H9 (cell line): ENCODE results near the gene NFIX. TPM values are rescaled to one million over a fixed set of nuclear protein-coding genes. Genes with fewer than 3 reads are reported as not detected.

ENCODE experiments used
- DNase-seq: peaks from one replicate; pipeline ENCODE4 v3.0.0-alpha.2; 2017
- H2AFZ ChIP-seq: one replicate; pipeline ENCODE4 v1.6.1; 2013; ENCODE audit warnings: mild to moderate bottlenecking, low read length, control low read depth, moderate library complexity
- H2AK5ac ChIP-seq: 2 replicates; pipeline ENCODE4 v1.6.1; 2013; ENCODE audit warnings: low read length, control low read depth, mixed read lengths; ENCODE audit not compliant: insufficient read length
- H2BK120ac ChIP-seq: one replicate; pipeline ENCODE4 v1.6.1; 2013; ENCODE audit warnings: low read depth, mild to moderate bottlenecking, low read length, control low read depth, inconsistent platforms; ENCODE audit not compliant: poor library complexity, severe bottlenecking
- H2BK12ac ChIP-seq: 2 replicates; pipeline ENCODE4 v1.6.1; 2013; ENCODE audit warnings: low read length, control low read depth, mixed read lengths, low read depth; ENCODE audit not compliant: insufficient read length
- H2BK15ac ChIP-seq: 2 replicates; pipeline ENCODE4 v1.6.1; 2013; ENCODE audit warnings: low read depth, low read length, control low read depth
- H2BK20ac ChIP-seq: one replicate; pipeline ENCODE4 v1.6.1; 2013; ENCODE audit warnings: low read depth, mild to moderate bottlenecking, low read length, control low read depth, inconsistent platforms; ENCODE audit not compliant: poor library complexity, severe bottlenecking
- H2BK5ac ChIP-seq: 2 replicates; pipeline ENCODE4 v1.6.1; 2013; ENCODE audit warnings: low read length, control low read depth, mixed read lengths; ENCODE audit not compliant: insufficient read length
- H3K14ac ChIP-seq: 2 replicates; pipeline ENCODE4 v1.6.1; 2013; ENCODE audit warnings: low read length, control low read depth; ENCODE audit not compliant: insufficient read depth
- H3K18ac ChIP-seq: 2 replicates; pipeline ENCODE4 v1.6.1; 2013; ENCODE audit warnings: low read depth, mild to moderate bottlenecking, mixed read lengths, low read length, control low read depth; ENCODE audit not compliant: insufficient read length
- H3K23ac ChIP-seq: 2 replicates; pipeline ENCODE4 v1.6.1; 2013; ENCODE audit warnings: low read length, control low read depth, mixed read lengths, low read depth; ENCODE audit not compliant: insufficient read length
- H3K23me2 ChIP-seq: 2 replicates; pipeline ENCODE4 v1.6.1; 2013; ENCODE audit warnings: low read depth, mild to moderate bottlenecking, mixed read lengths, low read length, control low read depth; ENCODE audit not compliant: insufficient read length, poor library complexity, severe bottlenecking
- H3K27ac ChIP-seq: 2 replicates; pipeline ENCODE4 v1.5.1; 2013; ENCODE audit warnings: low read length, control low read depth, mixed read lengths, low read depth; ENCODE audit not compliant: insufficient read length
- H3K27me3 ChIP-seq: 2 replicates; pipeline ENCODE4 v1.6.1; 2013; ENCODE audit warnings: low read length, control low read depth, inconsistent platforms; ENCODE audit not compliant: insufficient read depth
- H3K4ac ChIP-seq: 2 replicates; pipeline ENCODE4 v1.6.1; 2013; ENCODE audit warnings: low read depth, mild to moderate bottlenecking, control low read depth, inconsistent platforms, low read length, moderate library complexity
- H3K4me1 ChIP-seq: 2 replicates; pipeline ENCODE4 v1.6.1; 2013; ENCODE audit warnings: low read length, control low read depth, inconsistent platforms; ENCODE audit not compliant: insufficient read depth
- H3K4me2 ChIP-seq: 2 replicates; pipeline ENCODE4 v1.6.1; 2013; ENCODE audit warnings: low read length, control low read depth, mixed read lengths; ENCODE audit not compliant: insufficient read length, insufficient read depth
- H3K56ac ChIP-seq: 2 replicates; pipeline ENCODE4 v1.6.1; 2013; ENCODE audit warnings: low read depth, mild to moderate bottlenecking, mixed read lengths, low read length, control low read depth; ENCODE audit not compliant: insufficient read length
- H3K79me1 ChIP-seq: 2 replicates; pipeline ENCODE4 v1.6.1; 2013; ENCODE audit warnings: low read depth, mild to moderate bottlenecking, moderate library complexity, low read length, control low read depth, inconsistent platforms; ENCODE audit not compliant: insufficient read depth, poor library complexity, severe bottlenecking
- H3K79me2 ChIP-seq: 2 replicates; pipeline ENCODE4 v1.6.1; 2013; ENCODE audit warnings: low read length, control low read depth, inconsistent platforms; ENCODE audit not compliant: insufficient read depth
- H3K9ac ChIP-seq: 2 replicates; pipeline ENCODE4 v1.6.1; 2013; ENCODE audit warnings: low read length, control low read depth, mixed read lengths; ENCODE audit not compliant: insufficient read length; ENCODE audit errors: extremely low read depth
- H3K9me3 ChIP-seq: one replicate; pipeline ENCODE4 v1.6.1; 2013; ENCODE audit warnings: low read depth, low read length, inconsistent platforms; ENCODE audit not compliant: control insufficient read depth
- H3T11ph ChIP-seq: one replicate; pipeline ENCODE4 v1.6.1; 2013; ENCODE audit warnings: mild to moderate bottlenecking, low read length, control low read depth, inconsistent platforms
- H4K20me1 ChIP-seq: one replicate; pipeline ENCODE4 v1.6.1; 2013; ENCODE audit not compliant: control insufficient read depth, insufficient read length, insufficient read depth
- H4K5ac ChIP-seq: 2 replicates; pipeline ENCODE4 v1.6.1; 2013; ENCODE audit warnings: low read depth, mild to moderate bottlenecking, mixed read lengths, low read length, control low read depth; ENCODE audit not compliant: insufficient read length
- H4K8ac ChIP-seq: replicated peaks from 2 replicates; pipeline ENCODE4 v1.6.1; 2013; ENCODE audit warnings: low read length, control low read depth, mixed read lengths, low read depth; ENCODE audit not compliant: insufficient read length
- H4K91ac ChIP-seq: 2 replicates; pipeline ENCODE4 v1.6.1; 2013; ENCODE audit warnings: low read depth, mild to moderate bottlenecking, moderate library complexity, mixed read lengths, low read length, control low read depth; ENCODE audit not compliant: insufficient read length
- H3K27ac Mint-ChIP-seq, 3 experiments: 2 replicates in 2 of 3; 3 replicates in 1 of 3; pipeline ENCODE4 v1.8.0; 2020 to 2021; ENCODE audit warnings: mixed read lengths in 3 of 3, mild to moderate bottlenecking in 1 of 3, moderate library complexity in 1 of 3
- H3K27me3 Mint-ChIP-seq: 2 replicates; pipeline ENCODE4 v1.8.0; 2021; ENCODE audit warnings: low read depth, mild to moderate bottlenecking, moderate library complexity, mixed read lengths
- H3K36me3 Mint-ChIP-seq, 3 experiments: 2 replicates in 2 of 3; 3 replicates in 1 of 3; pipeline ENCODE4 v1.8.0; 2020 to 2021; ENCODE audit warnings: low read depth in 3 of 3, mixed read lengths in 3 of 3; ENCODE audit not compliant: insufficient read depth in 1 of 3
- H3K4me1 Mint-ChIP-seq, 2 experiments: 2 replicates each; pipeline ENCODE4 v1.8.0; 2020; ENCODE audit warnings: mixed read lengths in 2 of 2
- H3K4me3 Mint-ChIP-seq, 2 experiments: 2 replicates in 1 of 2; 3 replicates in 1 of 2; pipeline ENCODE4 v1.8.0; 2020 to 2021; ENCODE audit warnings: mild to moderate bottlenecking in 2 of 2, mixed read lengths in 2 of 2, moderate library complexity in 1 of 2
- H3K9me3 Mint-ChIP-seq, 2 experiments: 2 replicates in 1 of 2; 3 replicates in 1 of 2; pipeline ENCODE4 v1.8.0; 2020; ENCODE audit warnings: mild to moderate bottlenecking in 2 of 2, mixed read lengths in 2 of 2, moderate library complexity in 1 of 2
- whole genome bisulfite sequencing: extraction: QIAGEN DNeasy Blood & Tissue Kit; methylation state at CpG from one replicate; pipeline ENCODE4 v1.1.7; 2013; ENCODE audit warnings: missing lambda C conversion rate, low lambda C conversion rate, mixed read lengths; ENCODE audit not compliant: insufficient read length; ENCODE audit errors: extremely low coverage; 5-methylcytosine and 5-hydroxymethylcytosine counted together
- total RNA-seq: library from RNA; stranded (reverse); gene quantifications from 2 replicates; pipeline ENCODE4 v1.2.1, GENCODE V29; 2021
- TF ChIP-seq, protein P1 (sequence below): fragments of 200-600 bp; sonication (generic); conservative IDR thresholded peaks from 3 replicates; pipeline ENCODE4 v1.8.0; 2021; ENCODE audit warnings: antibody characterized with exemption, mild to moderate bottlenecking

The NFIX gene
- total RNA-seq, 1 experiment from 2014 or later = 0.31 TPM

DNA sequence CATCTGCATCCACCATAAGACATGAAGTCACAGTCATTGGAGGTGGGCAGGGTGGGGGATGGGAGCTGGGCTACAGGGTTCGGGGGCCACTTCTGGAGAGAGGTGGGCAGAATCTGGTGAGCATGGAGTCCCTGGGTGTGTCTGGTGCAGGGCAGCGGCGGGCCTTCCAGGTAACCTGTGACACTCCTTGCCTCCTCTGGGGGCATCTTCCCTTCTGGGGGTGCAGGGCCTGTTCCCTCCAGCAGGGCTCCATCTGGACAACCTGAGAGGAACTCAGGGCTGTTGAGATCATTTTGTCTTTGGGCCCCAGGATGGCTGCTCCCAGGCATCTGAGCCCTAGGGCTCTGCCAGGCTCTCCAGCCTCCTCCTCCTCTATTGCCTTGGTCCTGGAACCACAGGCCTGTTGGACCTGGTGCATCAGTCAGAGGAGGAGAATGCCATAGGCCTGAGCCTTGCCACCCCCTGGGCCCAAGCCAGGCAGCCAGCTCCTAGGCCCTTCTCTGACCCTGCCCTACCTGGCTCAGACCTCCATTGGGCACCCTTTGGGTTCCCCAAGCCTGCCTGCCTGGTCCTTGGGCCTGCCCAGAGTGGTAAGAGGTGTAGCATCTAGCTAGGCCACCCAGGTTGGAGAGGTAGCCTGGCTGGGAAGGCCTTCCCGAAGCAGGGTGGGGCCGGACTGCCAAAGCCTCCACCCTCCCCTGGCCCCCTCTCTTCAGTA is 94.0 kb downstream of the NFIX start:
- Histone ChIP-seq H4K20me1 (no peaks in the 10 kb centered on the region), H3K4ac (no peak overlapping the region), H3K9me3 (no peaks in the 10 kb centered on the region), H2AK5ac (no peak overlapping the region), H3K79me1 (no peaks in the 10 kb centered on the region), H3K9ac (no peak overlapping the region), H2AFZ (no peak overlapping the region), H3K27me3 (peaks cover 4% of the 10 kb centered on the region; the same call in 1 of the 2 replicates), H4K5ac (no peak overlapping the region), H3K4me1 (0 out of 2 replicates have a peak, but pooled peaks cover 2% of the 10 kb centered on the region), H3K23ac (no peak overlapping the region), H2BK15ac (no peak overlapping the region), H3K79me2 (no peaks in the 10 kb centered on the region), H4K91ac (no peak overlapping the region), H3K14ac (no peak overlapping the region), H2BK120ac (no peak overlapping the region), H2BK12ac (no peak overlapping the region), H4K8ac (no peak overlapping the region), H3K56ac (no peak overlapping the region), H2BK20ac (no peak overlapping the region), H3K23me2 (no peaks in the 10 kb centered on the region), H3K4me2 (no peak overlapping the region), H3K18ac (no peak overlapping the region), H3T11ph (no peak overlapping the region), H3K27ac (no peak overlapping the region), H2BK5ac (no peak overlapping the region)
- peaks cover 61% of the 10 kb centered on the region for H3K27me3 Mint-ChIP-seq
- peak; percentile 79 for DNase-seq
- WGBS = no CpG with 5 or more reads among the region's 5 CpGs
- no peak overlapping the region for H3K4me3 Mint-ChIP-seq
- H3K27ac Mint-ChIP-seq = no peak overlapping the region
- peaks cover 16 to 35% of the 10 kb centered on the region in 2 experiments for H3K4me1 Mint-ChIP-seq
- no peaks in the 10 kb centered on the region for H3K36me3 Mint-ChIP-seq
- H3K9me3 Mint-ChIP-seq = no peaks in the 10 kb centered on the region
- TF ChIP-seq, protein P1, sequence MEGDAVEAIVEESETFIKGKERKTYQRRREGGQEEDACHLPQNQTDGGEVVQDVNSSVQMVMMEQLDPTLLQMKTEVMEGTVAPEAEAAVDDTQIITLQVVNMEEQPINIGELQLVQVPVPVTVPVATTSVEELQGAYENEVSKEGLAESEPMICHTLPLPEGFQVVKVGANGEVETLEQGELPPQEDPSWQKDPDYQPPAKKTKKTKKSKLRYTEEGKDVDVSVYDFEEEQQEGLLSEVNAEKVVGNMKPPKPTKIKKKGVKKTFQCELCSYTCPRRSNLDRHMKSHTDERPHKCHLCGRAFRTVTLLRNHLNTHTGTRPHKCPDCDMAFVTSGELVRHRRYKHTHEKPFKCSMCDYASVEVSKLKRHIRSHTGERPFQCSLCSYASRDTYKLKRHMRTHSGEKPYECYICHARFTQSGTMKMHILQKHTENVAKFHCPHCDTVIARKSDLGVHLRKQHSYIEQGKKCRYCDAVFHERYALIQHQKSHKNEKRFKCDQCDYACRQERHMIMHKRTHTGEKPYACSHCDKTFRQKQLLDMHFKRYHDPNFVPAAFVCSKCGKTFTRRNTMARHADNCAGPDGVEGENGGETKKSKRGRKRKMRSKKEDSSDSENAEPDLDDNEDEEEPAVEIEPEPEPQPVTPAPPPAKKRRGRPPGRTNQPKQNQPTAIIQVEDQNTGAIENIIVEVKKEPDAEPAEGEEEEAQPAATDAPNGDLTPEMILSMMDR = peak; percentile 76
